IMR-90 (cell line): ENCODE results near the gene ABR. TPM values are rescaled to one million over a fixed set of nuclear protein-coding genes. Genes with fewer than 3 reads are reported as not detected.

Source experiments
- ATAC-seq: fragments of 200-7000 bp; cut with Tn5 transposase; 2 replicates; pipeline ENCODE4 v1.9.1; 2020; ENCODE audit warnings: low read depth, mild to moderate bottlenecking, moderate library complexity
- BruUV-seq: library from RNA; stranded (reverse); fragments of 400-500 nt; replicated peaks from 2 replicates; lab custom pipeline; 2021; lab: Mats Ljungman, UMichigan
- CTCF ChIA-PET: fragments of 300-600 bp; formaldehyde crosslinking; extraction: SDS; loops from one replicate; lab custom pipeline; 2021; ENCODE audit warnings: antibody characterized with exemption; lab: Yijun Ruan, JAX
- POLR2A ChIA-PET: fragments of 300-600 bp; sonication (Branson Sonifier 250); formaldehyde crosslinking; loops from one replicate; lab custom pipeline; 2022; ENCODE audit warnings: antibody characterized with exemption; ENCODE audit not compliant: unreplicated experiment; lab: Charles Lee
- DNase-seq: peaks from one replicate; pipeline ENCODE4 v3.0.0; 2013
- H2AFZ ChIP-seq: replicated peaks from 2 replicates; pipeline ENCODE3; 2013; ENCODE audit warnings: low read length, mild to moderate bottlenecking; ENCODE audit not compliant: poor library complexity
- H2AK5ac ChIP-seq: 2 replicates; pipeline ENCODE4 v1.6.1; 2013; ENCODE audit warnings: low read depth, low read length, inconsistent platforms
- H2AK9ac ChIP-seq: replicated peaks from 2 replicates; pipeline ENCODE3; 2013; ENCODE audit warnings: mild to moderate bottlenecking, low read depth, low read length, moderate library complexity; ENCODE audit not compliant: poor library complexity
- H2BK120ac ChIP-seq: 2 replicates; pipeline ENCODE4 v1.6.1; 2013; ENCODE audit warnings: low read depth, low read length, inconsistent platforms
- H2BK15ac ChIP-seq: 3 replicates; pipeline ENCODE4 v1.6.1; 2013; ENCODE audit warnings: low read depth, low read length, inconsistent platforms
- H2BK20ac ChIP-seq: 2 replicates; pipeline ENCODE4 v1.6.1; 2013; ENCODE audit warnings: low read depth, mild to moderate bottlenecking, inconsistent platforms, low read length, moderate library complexity
- H2BK5ac ChIP-seq: 2 replicates; pipeline ENCODE4 v1.6.1; 2013; ENCODE audit warnings: mild to moderate bottlenecking, low read depth, low read length, inconsistent platforms; ENCODE audit not compliant: poor library complexity, severe bottlenecking
- H3K14ac ChIP-seq: replicated peaks from 2 replicates; pipeline ENCODE4 v1.6.1; 2013; ENCODE audit warnings: low read depth, low read length, inconsistent platforms
- H3K18ac ChIP-seq: 2 replicates; pipeline ENCODE4 v1.6.1; 2013; ENCODE audit warnings: low read depth, low read length, control low read depth
- H3K23ac ChIP-seq: 2 replicates; pipeline ENCODE4 v1.6.1; 2013; ENCODE audit warnings: low read depth, low read length, inconsistent platforms
- H3K27ac ChIP-seq: 2 replicates; pipeline ENCODE4 v1.5.1; 2013; ENCODE audit warnings: mild to moderate bottlenecking, control low read depth, low read length; ENCODE audit not compliant: insufficient read depth
- H3K27me3 ChIP-seq: 2 replicates; pipeline ENCODE4 v1.6.1; 2013; ENCODE audit warnings: low read length; ENCODE audit not compliant: control insufficient read depth, insufficient read depth
- H3K36me3 ChIP-seq: 2 replicates; pipeline ENCODE4 v1.6.1; 2013; ENCODE audit warnings: low read length, mixed read lengths; ENCODE audit not compliant: control insufficient read depth, insufficient read depth
- H3K4ac ChIP-seq: 2 replicates; pipeline ENCODE4 v1.6.1; 2013; ENCODE audit warnings: low read depth, low read length, inconsistent platforms
- H3K4me1 ChIP-seq: 2 replicates; pipeline ENCODE4 v1.6.1; 2013; ENCODE audit warnings: low read length, mixed read lengths; ENCODE audit not compliant: control insufficient read depth, insufficient read depth
- H3K4me2 ChIP-seq: 2 replicates; pipeline ENCODE4 v1.6.1; 2013; ENCODE audit warnings: low read depth, mild to moderate bottlenecking, control low read depth, low read length, moderate library complexity
- H3K4me3 ChIP-seq: 2 replicates; pipeline ENCODE4 v1.5.1; 2013; ENCODE audit warnings: low read depth, mild to moderate bottlenecking, control low read depth, low read length, moderate library complexity; ENCODE audit not compliant: insufficient read depth
- H3K56ac ChIP-seq: 2 replicates; pipeline ENCODE4 v1.6.1; 2013; ENCODE audit warnings: low read length, inconsistent platforms; ENCODE audit not compliant: insufficient read depth; ENCODE audit errors: extremely low read depth
- H3K79me1 ChIP-seq, 2 experiments: 2 replicates each; pipeline ENCODE4 v1.6.1; 2013; ENCODE audit warnings: low read length in 2 of 2, inconsistent platforms in 1 of 2, low read depth in 1 of 2
- H3K9ac ChIP-seq: 2 replicates; pipeline ENCODE4 v1.6.1; 2013; ENCODE audit warnings: low read depth, low read length, control low read depth
- H3K9me1 ChIP-seq: 2 replicates; pipeline ENCODE4 v1.6.1; 2013; ENCODE audit warnings: low read length, inconsistent platforms; ENCODE audit not compliant: insufficient read depth
- H3K9me3 ChIP-seq: 2 replicates; pipeline ENCODE4 v1.6.1; 2013; ENCODE audit warnings: low read length; ENCODE audit not compliant: control insufficient read depth, insufficient read depth
- H4K20me1 ChIP-seq: 2 replicates; pipeline ENCODE4 v1.6.1; 2013; ENCODE audit warnings: low read length, inconsistent platforms; ENCODE audit not compliant: insufficient read depth
- H4K5ac ChIP-seq: 2 replicates; pipeline ENCODE4 v1.6.1; 2013; ENCODE audit warnings: mild to moderate bottlenecking, low read depth, low read length, control low read depth
- H4K8ac ChIP-seq, 2 experiments: 2 replicates each; pipeline ENCODE4 v1.6.1; 2013; ENCODE audit warnings: low read depth in 2 of 2, low read length in 2 of 2, control low read depth in 1 of 2, inconsistent platforms in 1 of 2
- H4K91ac ChIP-seq: 2 replicates; pipeline ENCODE4 v1.6.1; 2013; ENCODE audit warnings: low read depth, low read length, inconsistent platforms; ENCODE audit not compliant: insufficient read depth
- BHLHE40 ChIP-seq: fragments of 150-350 bp; IDR thresholded peaks from 2 replicates; pipeline ENCODE4 v1.6.1; 2016; ENCODE audit warnings: mild to moderate bottlenecking, low read depth, low read length
- CEBPB ChIP-seq: IDR thresholded peaks from 2 replicates; pipeline ENCODE4 v1.6.1; 2012; ENCODE audit warnings: low read depth, low read length, improper control_type of control experiment
- CHD1 ChIP-seq: IDR thresholded peaks from 2 replicates; pipeline ENCODE4 v1.6.1; 2012; ENCODE audit warnings: low read depth, low read length, improper control_type of control experiment
- CTCF ChIP-seq: conservative IDR thresholded peaks from 2 replicates; pipeline ENCODE4 v1.5.1; 2012; ENCODE audit warnings: mild to moderate bottlenecking, low read depth, low read length, improper control_type of control experiment
- ELK1 ChIP-seq: fragments of 150-350 bp; IDR thresholded peaks from 2 replicates; pipeline ENCODE4 v1.6.1; 2016; ENCODE audit warnings: low read depth, mild to moderate bottlenecking, low read length, moderate library complexity, borderline replicate concordance
- FOS ChIP-seq: fragments of 150-350 bp; IDR thresholded peaks from 2 replicates; pipeline ENCODE4 v1.6.1; 2016; ENCODE audit warnings: low read depth, low read length
- MAFK ChIP-seq: IDR thresholded peaks from 2 replicates; pipeline ENCODE4 v1.6.1; 2012; ENCODE audit warnings: low read depth, low read length, improper control_type of control experiment
- MAZ ChIP-seq: IDR thresholded peaks from 2 replicates; pipeline ENCODE4 v1.6.1; 2012; ENCODE audit warnings: low read depth, mild to moderate bottlenecking, low read length, improper control_type of control experiment, moderate library complexity, borderline replicate concordance
- MXI1 ChIP-seq: IDR thresholded peaks from 2 replicates; pipeline ENCODE4 v1.6.1; 2012; ENCODE audit warnings: low read depth, mild to moderate bottlenecking, low read length, moderate library complexity, borderline replicate concordance
- NFE2L2 ChIP-seq: fragments of 150-350 bp; IDR thresholded peaks from 2 replicates; pipeline ENCODE4 v1.6.1; 2016; ENCODE audit warnings: low read depth, mild to moderate bottlenecking, low read length
- RCOR1 ChIP-seq: IDR thresholded peaks from 2 replicates; pipeline ENCODE4 v1.6.1; 2012; ENCODE audit warnings: mild to moderate bottlenecking, low read length, improper control_type of control experiment; ENCODE audit not compliant: insufficient replicate concordance
- RFX5 ChIP-seq: IDR thresholded peaks from 2 replicates; pipeline ENCODE4 v1.8.0; 2012; ENCODE audit warnings: low read depth, mild to moderate bottlenecking, low read length, moderate library complexity
- SMC3 ChIP-seq: fragments of 150-350 bp; IDR thresholded peaks from 2 replicates; pipeline ENCODE4 v1.6.1; 2016; ENCODE audit warnings: low read depth, mild to moderate bottlenecking, antibody characterized with exemption, low read length, moderate library complexity
- WGBS, 2 experiments: methylation state at CpG; one replicate each; pipeline versions ENCODE4 v1.1.5 to v1.1.7; 2013; ENCODE audit warnings: missing lambda C conversion rate in 2 of 2; ENCODE audit not compliant: insufficient read length in 1 of 2; ENCODE audit errors: extremely low coverage in 2 of 2; 5-methylcytosine and 5-hydroxymethylcytosine counted together
- dilution Hi-C: fragments of 300-500 bp; cut with HindIII; formaldehyde crosslinking; loops from one replicate; pipeline ENCODE4 v1.14.3; 2018; ENCODE audit warnings: low sequenced_read_pairs; ENCODE audit not compliant: unreplicated experiment
- in situ Hi-C: fragments of 300-500 bp; cut with MboI; formaldehyde crosslinking; loops from 3 replicates; pipeline ENCODE4 v1.14.3; 2019; ENCODE audit warnings: low sequenced_read_pairs, inconsistent platforms, mixed read lengths
- intact Hi-C: fragments of 100-400 bp; cut with micrococcal nuclease; formaldehyde crosslinking; loops from 2 replicates; pipeline ENCODE4 v1.10.0; 2022
- polyA plus RNA-seq, 3 experiments: library from polyadenylated mRNA; depleted of rRNA; stranded (reverse); fragments of >200 nt; gene quantifications; 2 replicates each; pipeline ENCODE4 v1.2.3, GENCODE V29; 2012; ENCODE audit warnings: low replicate concordance in 1 of 3
- total RNA-seq: library from RNA; depleted of rRNA; stranded (reverse); fragments of >200 nt; gene quantifications from 2 replicates; pipeline ENCODE4 v1.2.3, GENCODE V29; 2012

ABR gene
- total and polyA plus RNA-seq, 2 of the 4 experiments (the other 2 are of a cell fraction): 28.3 to 79.7 TPM

DNA sequence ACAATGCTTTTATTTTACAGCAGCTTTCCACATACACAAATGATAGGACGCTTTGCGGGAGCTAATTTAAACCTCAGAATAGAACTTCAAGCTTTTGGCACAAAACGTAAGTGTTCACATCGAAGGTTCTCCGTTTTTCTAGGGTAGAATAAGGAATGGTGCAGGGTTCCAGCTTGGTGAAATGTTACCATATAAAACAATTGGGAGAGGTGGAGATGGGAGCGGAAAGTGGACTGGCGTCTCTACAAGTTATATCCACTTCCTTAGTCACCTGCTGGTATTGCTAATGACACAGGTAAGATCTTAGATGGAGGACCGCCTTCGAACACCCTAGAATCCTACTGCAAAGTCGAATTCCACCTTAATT, 198.5 kb downstream of the ABR start:
- H3K18ac ChIP-seq: no peak overlapping the region
- no peak overlapping the region for H3K27ac ChIP-seq
- no peak overlapping the region for H3K56ac ChIP-seq
- in situ Hi-C loops: loop anchor here (5.0 kb wide), 1 partner anchor 194 kb away; no protein-coding TSS in a partner anchor
- no peak overlapping the region for H3K4ac ChIP-seq
- H3K14ac ChIP-seq: no peak overlapping the region
- H2BK120ac ChIP-seq: 0 out of 2 replicates have a peak overlapping the region, but pooled peaks have one; percentile 14
- WGBS, 2 experiments: no CpG with 5 or more reads among the region's 10 CpGs
- H3K4me2 ChIP-seq: no peak overlapping the region
- no peak for TF ChIP-seq CTCF
- TF ChIP-seq CHD1: no peak
- TF ChIP-seq ELK1: no peak
- no peak for TF ChIP-seq RCOR1
- TF ChIP-seq FOS: no peak
- TF ChIP-seq NFE2L2: no peak
- no peak for TF ChIP-seq BHLHE40
- TF ChIP-seq SMC3: no peak
- no peak for TF ChIP-seq MAFK
- no peak for TF ChIP-seq CEBPB
- TF ChIP-seq MXI1: no peak
- no peak for TF ChIP-seq MAZ
- no peak for TF ChIP-seq RFX5
- no peak overlapping the region for H3K23ac ChIP-seq
- H4K91ac ChIP-seq: no peak overlapping the region
- H2AK9ac ChIP-seq: no peak overlapping the region
- H3K9me3 ChIP-seq: no peaks in the 10 kb centered on the region
- H3K4me1 ChIP-seq: peaks cover 4% of the 10 kb centered on the region
- H3K4me3 ChIP-seq: no peak overlapping the region
- DNase-seq (no peak), ATAC-seq (no peak)
- H2BK15ac ChIP-seq: no peak overlapping the region
- H3K9ac ChIP-seq: no peak overlapping the region
- H4K20me1 ChIP-seq: peaks cover 27% of the 10 kb centered on the region
- intact Hi-C loops: loop anchor here (1.0 to 5.0 kb wide), 5 partner anchors 187 to 568 kb away; partner anchors contain the start of gene TLCD3A
- no peaks in the 10 kb centered on the region for H3K27me3 ChIP-seq
- no peak overlapping the region for H2BK20ac ChIP-seq
- H3K36me3 ChIP-seq: no peaks in the 10 kb centered on the region
- dilution Hi-C loops: loop anchor here (25.0 kb wide), 1 partner anchor 194 kb away; the partner anchor contains the start of genes GLOD4 and MRM3
- H3K9me1 ChIP-seq: no peaks in the 10 kb centered on the region
- no peak overlapping the region for H4K8ac ChIP-seq
- no peak overlapping the region for H4K5ac ChIP-seq
- POLR2A ChIA-PET: interaction anchor here (0.7 kb wide), 1 partner anchor 255 kb away, joined by 3 read pairs; no protein-coding TSS in a partner anchor
- CTCF ChIA-PET: interaction anchor here (0.7 to 1.9 kb wide), 12 partner anchors 9 to 283 kb away, joined by 3 to 14 read pairs (median 6); partner anchors contain the start of genes GLOD4, MRM3 and TIMM22
- H2AFZ ChIP-seq: peak overlapping the region; percentile 86
- H2AK5ac ChIP-seq: no peak overlapping the region
- peaks cover 0 to 16% of the 10 kb centered on the region in 2 experiments; a peak in 2 of 4 replicates for H3K79me1 ChIP-seq
- no peak overlapping the region for H2BK5ac ChIP-seq
- BruUV-seq: no TSS peak
